ENCODE measurements around the gene TYSND1. TPM values are rescaled to one million over a fixed set of nuclear protein-coding genes. Genes with fewer than 3 reads are reported as not detected.

TYSND1 gene
- total RNA-seq, 2 donors from 2014 or later = 13.1 to 23.8 TPM

- H3K36me3 ChIP-seq = no peaks in the 10 kb centered on the region
- no peak overlapping the region for H3K27ac ChIP-seq
- intact Hi-C loops (cut with DNase I) = loop anchor here (2.0 kb wide), 1 partner anchor 31 kb away; the partner anchor contains the start of gene TYSND1
- peak; percentile 68 for DNase-seq
- H3K9me3 ChIP-seq = no peaks in the 10 kb centered on the region
- peak; percentile 85 for TF ChIP-seq CTCF (IDR thresholded peaks at IDR 0.05)
- H3K4me1 ChIP-seq = no peaks in the 10 kb centered on the region
- no peak overlapping the region for H3K9ac ChIP-seq (ENCODE audit: low read depth in 2 of 2, low read length in 2 of 2)
- no peak overlapping the region for H3K4me3 ChIP-seq
- no peaks in the 10 kb centered on the region for H3K27me3 ChIP-seq
Measured at GRCh38 chr10:70115948-70116682, 30.4 kb downstream of the TYSND1 start.

GRCh38 chr10:70114902-70115301, 31.6 kb downstream of the TYSND1 start:
- Histone ChIP-seq H3K9me3 (no peaks in the 10 kb centered on the region), H3K9ac (ENCODE audit: low read depth in 2 of 2, low read length in 2 of 2) (no peak overlapping the region), H3K4me3 (no peak overlapping the region), H3K27ac (no peak overlapping the region), H3K36me3 (no peaks in the 10 kb centered on the region), H3K4me1 (no peaks in the 10 kb centered on the region), H3K27me3 (no peaks in the 10 kb centered on the region)
- intact Hi-C loops (cut with DNase I) = no loop called here
- TF ChIP-seq CTCF (IDR thresholded peaks at IDR 0.05) = no peak
- no peak for DNase-seq

GRCh38 chr10:70112071-70112470, 34.4 kb downstream of the TYSND1 start:
- Histone ChIP-seq H3K9me3 (no peaks in the 10 kb centered on the region), H3K9ac (ENCODE audit: low read depth in 2 of 2, low read length in 2 of 2) (no peak overlapping the region), H3K27me3 (no peaks in the 10 kb centered on the region), H3K27ac (no peak overlapping the region), H3K36me3 (no peaks in the 10 kb centered on the region), H3K4me3 (no peak overlapping the region), H3K4me1 (no peaks in the 10 kb centered on the region)
- intact Hi-C loops (cut with DNase I) = no loop called here
- no peak for DNase-seq
- TF ChIP-seq CTCF (IDR thresholded peaks at IDR 0.05) = no peak

- TF ChIP-seq CTCF (IDR thresholded peaks at IDR 0.05) = no peak
- H3K4me3 ChIP-seq = no peak overlapping the region
- H3K4me1 ChIP-seq = no peaks in the 10 kb centered on the region
- H3K9me3 ChIP-seq = no peaks in the 10 kb centered on the region
- H3K9ac ChIP-seq (ENCODE audit: low read depth in 2 of 2, low read length in 2 of 2) = no peak overlapping the region
- H3K27me3 ChIP-seq = no peaks in the 10 kb centered on the region
- no peak overlapping the region for H3K27ac ChIP-seq
- H3K36me3 ChIP-seq = no peaks in the 10 kb centered on the region
- no peak for DNase-seq
- intact Hi-C loops (cut with DNase I) = no loop called here
Measured at GRCh38 chr10:70111496-70111895, 35.0 kb downstream of the TYSND1 start.

- DNase-seq = no peak
- no peaks in the 10 kb centered on the region for H3K9me3 ChIP-seq
- H3K4me1 ChIP-seq = no peaks in the 10 kb centered on the region
- no peaks in the 10 kb centered on the region for H3K36me3 ChIP-seq
- no peaks in the 10 kb centered on the region for H3K27me3 ChIP-seq
- no peak overlapping the region for H3K4me3 ChIP-seq
- no peak overlapping the region for H3K9ac ChIP-seq (ENCODE audit: low read depth in 2 of 2, low read length in 2 of 2)
- H3K27ac ChIP-seq = no peak overlapping the region
- no peak for TF ChIP-seq CTCF (IDR thresholded peaks at IDR 0.05)
- intact Hi-C loops (cut with DNase I) = no loop called here
Measured at GRCh38 chr10:70109064-70109729, 37.3 kb downstream of the TYSND1 start.
